Gastrocnemius medialis (tissue), 4 donors: ENCODE data around the gene SEC61A1.

Experiments used
- CTCF ChIP-seq, 5 experiments: fragments of 450-650 bp in 3 of 5; fragments of 200-600 bp in 2 of 5; sonication (generic) in 2 of 5; IDR thresholded peaks in 4 of 5; conservative IDR thresholded peaks in 1 of 5; 1 replicate in 4 of 5; 2 replicates in 1 of 5; pipeline ENCODE4 v1.5.1; 2016 to 2019; ENCODE audit warnings: antibody characterized with exemption in 5 of 5, mild to moderate bottlenecking in 3 of 5, moderate library complexity in 3 of 5
- POLR2A ChIP-seq, 2 donors: fragments of 450-650 bp; IDR thresholded peaks; one replicate each; pipeline ENCODE4 v1.6.1; 2017; ENCODE audit warnings: antibody characterized with exemption in 2 of 2, mild to moderate bottlenecking in 2 of 2, moderate library complexity in 2 of 2

GRCh38 chr3:128103136-128103676 is 51.0 kb downstream of the SEC61A1 start:
- TF ChIP-seq POLR2A (IDR thresholded peaks at IDR 0.05): no peak
- TF ChIP-seq CTCF (IDR thresholded peaks at IDR 0.05 in 4 of 5, conservative IDR thresholded peaks at IDR 0.05 in 1 of 5): no peak
